Subcutaneous abdominal adipose tissue (tissue), 5 donors: ENCODE data around the gene TMEM259.

Source experiments
- H3K27ac ChIP-seq: one replicate; pipeline ENCODE4 v1.7.0; 2013; ENCODE audit warnings: low read depth, mild to moderate bottlenecking, inconsistent platforms, low read length, moderate library complexity
- H3K27me3 ChIP-seq, 5 donors: one replicate each; pipeline ENCODE4 v1.7.0; 2013; ENCODE audit warnings: low read length in 5 of 5, inconsistent platforms in 1 of 5; ENCODE audit not compliant: control insufficient read depth in 5 of 5, insufficient read depth in 4 of 5
- H3K36me3 ChIP-seq, 5 donors: one replicate each; pipeline ENCODE4 v1.7.0; 2013; ENCODE audit warnings: low read length in 5 of 5; ENCODE audit not compliant: control insufficient read depth in 5 of 5, insufficient read depth in 5 of 5
- H3K4me1 ChIP-seq, 5 donors: one replicate each; pipeline ENCODE4 v1.7.0; 2013; ENCODE audit warnings: low read length in 5 of 5, mild to moderate bottlenecking in 3 of 5, moderate library complexity in 1 of 5; ENCODE audit not compliant: control insufficient read depth in 5 of 5, insufficient read depth in 5 of 5
- H3K4me3 ChIP-seq, 5 donors: one replicate each; pipeline ENCODE4 v1.7.0; 2013; ENCODE audit warnings: low read length in 5 of 5, low read depth in 1 of 5
- H3K9ac ChIP-seq, 5 donors: one replicate each; pipeline ENCODE4 v1.7.0; 2013; ENCODE audit warnings: low read length in 5 of 5, mild to moderate bottlenecking in 4 of 5, moderate library complexity in 3 of 5
- H3K9me3 ChIP-seq, 5 donors: one replicate each; pipeline ENCODE4 v1.7.0; 2013; ENCODE audit warnings: low read length in 5 of 5; ENCODE audit not compliant: control insufficient read depth in 5 of 5
- donor health status: healthy.
- donor health status: healthy.
- donor health status: healthy.
- donor health status: healthy.
- donor health status: healthy.

Gene TMEM259

GRCh38 chr19:1049106-1049505 is 28.2 kb upstream of the TMEM259 start:
- Histone ChIP-seq H3K9me3 (no peaks in the 10 kb centered on the region), H3K27me3 (no peaks in the 10 kb centered on the region), H3K36me3 (peaks cover 0 to 16% (median 6%) of the 10 kb centered on the region in 5 donors), H3K4me1 (peaks cover 0 to 3% (median 0%) of the 10 kb centered on the region in 5 donors), H3K27ac (no peak overlapping the region), H3K4me3 (no peak overlapping the region), H3K9ac (no peak overlapping the region)

GRCh38 chr19:1047696-1048147 is 26.8 kb upstream of the TMEM259 start:
- H3K36me3 ChIP-seq = peaks cover 0 to 11% (median 5%) of the 10 kb centered on the region in 5 donors
- no peak overlapping the region for H3K27ac ChIP-seq
- peaks cover 0 to 8% (median 6%) of the 10 kb centered on the region in 5 donors for H3K4me1 ChIP-seq
- H3K27me3 ChIP-seq = no peaks in the 10 kb centered on the region
- no peak overlapping the region for H3K9ac ChIP-seq
- H3K9me3 ChIP-seq = no peaks in the 10 kb centered on the region
- no peak overlapping the region for H3K4me3 ChIP-seq

GRCh38 chr19:1046836-1047695 is 26.1 kb upstream of the TMEM259 start:
- H3K36me3 ChIP-seq = peaks cover 0 to 11% (median 5%) of the 10 kb centered on the region in 5 donors
- no peak overlapping the region for H3K27ac ChIP-seq
- no peak overlapping the region for H3K4me3 ChIP-seq
- peaks cover 0 to 15% (median 11%) of the 10 kb centered on the region in 5 donors for H3K4me1 ChIP-seq
- H3K9ac ChIP-seq = no peak overlapping the region
- H3K9me3 ChIP-seq = no peaks in the 10 kb centered on the region
- H3K27me3 ChIP-seq = no peaks in the 10 kb centered on the region

GRCh38 chr19:1046117-1046626 is 25.2 kb upstream of the TMEM259 start:
- peaks cover 0 to 11% (median 5%) of the 10 kb centered on the region in 5 donors for H3K36me3 ChIP-seq
- H3K9me3 ChIP-seq = no peaks in the 10 kb centered on the region
- H3K27ac ChIP-seq = no peak overlapping the region
- H3K9ac ChIP-seq = no peak overlapping the region
- no peak overlapping the region for H3K4me3 ChIP-seq
- peaks cover 0 to 24% (median 20%) of the 10 kb centered on the region in 5 donors for H3K4me1 ChIP-seq
- H3K27me3 ChIP-seq = no peaks in the 10 kb centered on the region

- Histone ChIP-seq H3K4me3 (no peak overlapping the region), H3K9ac (no peak overlapping the region), H3K27ac (no peak overlapping the region), H3K4me1 (peaks cover 0 to 33% (median 30%) of the 10 kb centered on the region in 5 donors), H3K9me3 (no peaks in the 10 kb centered on the region), H3K27me3 (no peaks in the 10 kb centered on the region), H3K36me3 (peaks cover 0 to 11% (median 5%) of the 10 kb centered on the region in 5 donors)
Observed at GRCh38 chr19:1045247-1045603, 24.3 kb upstream of the TMEM259 start.

GRCh38 chr19:1042689-1043511 is 22.0 kb upstream of the TMEM259 start:
- H3K27me3 ChIP-seq = no peaks in the 10 kb centered on the region
- no peak overlapping the region for H3K9ac ChIP-seq
- H3K4me3 ChIP-seq = peak overlapping the region in 1 of 5 donors; percentile 81
- H3K27ac ChIP-seq = peak overlapping the region; percentile 30
- H3K36me3 ChIP-seq = peaks cover 0 to 11% (median 5%) of the 10 kb centered on the region in 5 donors
- H3K9me3 ChIP-seq = no peaks in the 10 kb centered on the region
- H3K4me1 ChIP-seq = peaks cover 0 to 56% (median 49%) of the 10 kb centered on the region in 5 donors

- Histone ChIP-seq H3K4me1 (peaks cover 0 to 61% (median 54%) of the 10 kb centered on the region in 5 donors), H3K9me3 (no peaks in the 10 kb centered on the region), H3K27me3 (no peaks in the 10 kb centered on the region), H3K4me3 (peak overlapping the region in 3 of 5 donors; percentile 11 to 81 (median 35)), H3K27ac (peak overlapping the region; percentile 30), H3K36me3 (peaks cover 0 to 15% (median 5%) of the 10 kb centered on the region in 5 donors), H3K9ac (no peak overlapping the region)
Observed at GRCh38 chr19:1041835-1042685, 21.1 kb upstream of the TMEM259 start.

GRCh38 chr19:1041272-1041834 is 20.4 kb upstream of the TMEM259 start:
- peak overlapping the region; percentile 11 to 86 (median 81) for H3K4me3 ChIP-seq
- peaks cover 0 to 59% (median 54%) of the 10 kb centered on the region in 5 donors for H3K4me1 ChIP-seq
- no peaks in the 10 kb centered on the region for H3K9me3 ChIP-seq
- peak overlapping the region in 2 of 5 donors; percentile 52 to 71 for H3K9ac ChIP-seq
- no peak overlapping the region for H3K27ac ChIP-seq
- H3K27me3 ChIP-seq = no peaks in the 10 kb centered on the region
- peaks cover 0 to 13% (median 6%) of the 10 kb centered on the region in 5 donors for H3K36me3 ChIP-seq
